ENCODE results near the gene PARP16. TPM values are rescaled to one million over a fixed set of nuclear protein-coding genes. Genes with fewer than 3 reads are reported as not detected.
"Not testable (repeated sequence)": the region's sequence is repeated elsewhere in the genome, so short reads cannot be mapped to it uniquely, and the experiment has no call there.

The PARP16 gene
- polyA plus RNA-seq, 1 donor, result 11.9 TPM

- DNase-seq, result no peak
Measured at GRCh38 chr15:65275104-65275727, 11.5 kb downstream of the PARP16 start.

DNA sequence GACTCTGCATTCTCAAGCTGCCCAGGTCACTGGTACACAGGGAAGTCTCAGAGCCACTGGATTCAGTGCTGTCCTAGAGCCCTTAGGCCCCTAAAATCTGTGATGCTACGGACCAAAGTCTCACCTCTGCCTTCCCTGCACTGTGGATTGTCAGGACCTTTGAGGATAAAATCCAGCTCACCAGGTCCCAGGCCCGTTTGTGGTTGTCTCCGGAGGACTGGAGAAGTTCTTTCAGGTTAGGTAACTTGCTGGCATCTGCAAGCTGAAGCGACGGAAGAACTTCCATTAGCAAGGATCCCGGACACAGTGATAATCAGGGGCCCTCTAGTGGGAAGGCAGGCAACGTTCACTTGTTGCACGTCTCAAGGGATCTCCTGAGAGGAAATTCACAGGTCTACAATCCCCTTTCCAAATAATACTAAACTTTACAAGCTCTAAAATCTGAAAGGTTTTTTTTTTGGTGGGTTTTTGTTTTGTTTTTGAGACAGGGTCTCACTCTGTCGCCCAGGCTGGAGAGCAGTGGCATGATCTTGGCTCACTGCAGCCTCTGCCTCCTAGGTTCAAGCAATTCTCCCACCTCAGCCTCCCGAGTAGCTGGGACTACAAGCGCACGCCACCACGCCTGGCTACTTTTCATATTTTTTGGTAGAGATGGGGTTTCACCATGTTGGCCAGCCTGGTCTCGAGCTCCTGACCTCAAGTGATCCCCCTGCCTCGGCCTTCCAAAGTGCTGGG is 15.7 kb downstream of the PARP16 start:
- DNase-seq, result peak; percentile 84

DNA sequence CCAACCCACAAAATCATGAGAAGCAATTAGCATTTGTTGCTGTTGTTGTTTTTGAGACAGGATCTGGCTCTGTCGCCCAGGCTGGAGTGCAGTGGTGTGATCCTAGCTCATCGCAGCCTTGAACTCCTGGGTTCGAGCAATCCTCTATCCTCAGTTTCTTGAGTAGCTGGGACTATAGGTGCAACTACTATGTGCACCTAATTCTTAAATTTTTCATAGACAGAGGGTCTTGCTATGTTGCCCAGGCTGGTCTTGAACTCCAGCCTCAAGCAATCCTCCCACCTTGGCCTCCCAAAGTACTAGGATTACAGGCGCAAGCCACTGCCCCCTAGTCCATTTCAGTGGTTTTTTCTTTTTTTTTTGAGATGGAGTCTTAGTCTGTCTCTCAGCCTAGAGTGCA is 18.3 kb downstream of the PARP16 start:
- DNase-seq, result no peak

DNA sequence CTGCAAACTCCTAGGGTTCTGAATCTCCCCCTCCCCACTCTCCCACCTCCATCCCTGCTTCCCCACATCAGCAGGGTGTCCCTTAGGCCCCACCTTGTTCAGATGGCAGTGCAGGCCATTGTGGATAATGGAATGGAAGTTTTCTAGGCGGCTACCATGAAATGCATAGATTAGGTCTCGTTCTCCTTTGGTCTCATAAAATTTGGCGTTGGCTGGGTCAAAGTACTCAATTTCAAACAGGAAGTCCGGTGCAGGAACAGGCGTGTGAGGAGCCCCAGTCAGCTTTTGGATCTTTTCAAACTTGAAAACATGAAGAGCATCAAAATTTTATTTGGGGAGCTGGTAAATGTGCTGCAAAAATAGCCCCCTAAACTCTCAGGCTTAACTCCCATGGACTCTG is 20.2 kb downstream of the PARP16 start:
- DNase-seq, result no peak

DNA sequence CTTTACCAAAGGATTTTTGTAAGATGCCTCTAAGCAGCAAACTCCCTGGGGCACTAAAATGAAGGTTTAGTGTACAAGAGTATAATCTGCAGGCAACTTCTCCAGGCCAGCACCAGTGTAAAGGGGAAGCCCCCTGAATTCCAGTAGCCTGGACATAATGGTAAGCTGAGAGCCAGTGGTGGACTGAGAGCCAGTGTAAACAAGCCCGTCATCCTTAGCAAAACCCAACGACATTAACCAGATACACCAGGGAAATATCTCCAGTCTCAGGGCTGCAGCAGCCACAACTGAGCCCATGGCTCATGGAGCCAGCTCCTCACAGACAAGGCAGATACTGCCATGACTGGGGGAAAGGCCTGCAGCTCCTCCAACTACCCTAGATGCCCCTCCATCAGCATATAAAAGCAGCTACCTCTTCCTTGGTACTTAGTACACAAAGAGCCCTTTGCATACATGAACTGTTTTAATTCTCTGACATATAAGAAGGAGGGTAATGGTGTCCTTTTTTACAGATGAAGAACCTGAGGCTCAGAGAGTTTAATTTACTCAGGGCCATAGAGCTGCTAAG is 21.7 kb downstream of the PARP16 start:
- DNase-seq, result no peak

- no peak for DNase-seq
Measured at GRCh38 chr15:65263313-65263712, 23.4 kb downstream of the PARP16 start.

- DNase-seq, result no peak
Measured at GRCh38 chr15:65260968-65261367, 25.7 kb downstream of the PARP16 start.

DNA sequence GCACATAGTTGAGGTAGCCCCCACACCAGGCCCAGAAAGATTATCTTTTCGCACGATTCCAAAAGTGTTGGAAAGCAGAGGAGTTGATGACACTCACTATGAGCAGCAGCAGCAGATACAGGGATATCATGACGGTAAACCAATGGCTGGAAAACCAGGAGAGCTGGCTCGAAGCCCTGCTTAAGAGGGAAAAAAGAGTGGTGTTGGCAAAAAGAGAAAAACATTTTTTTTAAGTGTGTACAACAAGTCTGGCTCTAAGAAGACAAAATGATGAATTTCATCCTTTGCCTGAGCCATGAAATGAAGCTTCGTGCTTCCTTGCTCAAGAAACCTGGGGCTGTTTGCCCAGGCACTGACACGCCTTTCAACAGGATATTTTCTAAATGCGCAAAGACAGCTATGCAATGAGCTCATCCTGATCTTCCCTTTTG is 27.3 kb downstream of the PARP16 start:
- DNase-seq, result peak; percentile 81

GRCh38 chr15:65258375-65259262 is 28.1 kb downstream of the PARP16 start:
- DNase-seq, result peak; percentile 37

DNA sequence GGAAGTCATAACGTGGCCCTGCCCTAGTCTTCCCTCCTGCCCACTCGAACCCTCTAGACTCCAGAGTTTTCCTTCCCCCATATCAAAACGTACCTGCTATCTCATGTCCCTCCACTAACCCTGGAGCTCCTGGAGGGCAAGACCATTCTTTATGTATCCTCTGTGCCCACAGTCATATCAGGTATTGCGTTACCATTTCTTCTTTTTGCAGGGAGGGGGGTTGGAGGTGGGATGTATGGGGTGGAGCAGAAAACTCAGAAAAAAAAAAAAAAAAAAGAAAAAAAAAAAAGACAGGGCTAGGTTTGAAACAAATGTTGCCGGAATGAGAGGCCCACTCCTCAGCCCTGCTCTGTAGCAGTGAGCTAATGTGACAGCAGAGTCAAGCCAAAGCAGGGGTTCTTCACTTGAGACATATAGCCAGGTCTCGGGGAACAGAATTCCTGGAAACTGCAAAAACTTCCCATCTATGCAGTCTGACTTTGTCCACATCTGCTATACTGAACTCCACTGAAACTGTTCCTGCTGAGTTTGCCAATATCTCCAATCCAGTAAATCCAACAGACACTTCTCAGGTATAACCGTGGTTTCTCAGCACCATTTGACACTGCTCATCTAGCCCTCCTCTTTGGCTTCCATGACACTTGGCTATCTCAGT is 31.1 kb downstream of the PARP16 start:
- DNase-seq, result no peak

DNA sequence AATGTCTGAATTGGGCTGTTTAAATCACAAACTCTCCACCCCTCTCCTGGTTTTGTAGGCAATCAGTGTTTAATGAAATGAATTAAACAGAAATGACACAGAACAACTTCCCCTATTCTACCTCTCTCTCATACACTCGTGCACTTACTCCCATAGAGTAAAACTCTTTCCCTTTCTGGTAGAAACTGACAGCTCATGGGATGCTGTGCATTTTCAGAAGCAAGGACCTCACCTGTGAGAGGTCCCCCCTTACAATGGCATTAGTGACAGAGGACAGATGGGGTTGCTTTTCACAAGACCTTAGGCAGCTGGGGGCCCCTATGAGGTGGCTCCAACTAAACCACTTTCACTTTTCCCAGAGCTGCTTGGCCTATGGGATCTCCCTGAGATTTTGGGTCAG is 31.9 kb downstream of the PARP16 start:
- DNase-seq, result no peak

GRCh38 chr15:65254356-65254755 is 32.3 kb downstream of the PARP16 start:
- peak; percentile 62 for DNase-seq

GRCh38 chr15:65249641-65250040 is 37.0 kb downstream of the PARP16 start:
- no peak for DNase-seq

DNA sequence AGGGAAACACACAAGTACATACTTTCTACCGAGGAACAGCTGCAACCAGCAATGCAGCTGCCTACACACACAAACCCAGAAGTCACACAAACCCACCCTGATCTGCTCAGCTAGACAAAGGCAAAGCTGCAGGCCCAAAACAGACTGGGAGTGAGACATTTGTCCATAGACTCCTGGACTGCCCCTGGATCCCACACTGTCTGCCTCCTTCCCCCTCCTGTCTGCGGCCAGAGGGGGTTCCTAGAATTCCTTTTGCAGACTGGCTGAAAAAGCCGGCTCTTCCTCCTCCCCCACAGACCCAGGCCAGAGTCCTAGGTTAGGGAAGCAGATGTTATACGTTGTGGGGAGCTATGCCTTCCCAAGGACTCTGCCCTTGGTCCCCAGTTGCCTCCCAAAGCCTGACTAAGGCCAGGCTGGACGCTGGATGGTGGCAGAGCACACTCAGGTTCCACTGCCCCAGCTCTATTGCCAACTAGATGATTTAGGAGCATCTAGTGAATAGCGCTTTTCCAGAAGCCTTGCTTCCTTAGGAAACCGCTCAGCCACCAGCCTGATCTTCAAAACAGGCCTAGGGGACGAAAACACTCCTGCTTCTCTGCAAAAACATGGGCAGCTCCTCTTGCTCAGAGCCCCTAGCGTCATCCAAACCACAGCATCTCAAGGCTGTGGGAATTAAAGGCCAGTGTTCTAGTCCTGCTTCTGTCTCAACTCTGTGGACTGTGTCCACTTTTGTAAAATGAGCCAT is 38.0 kb downstream of the PARP16 start:
- no peak for DNase-seq

DNA sequence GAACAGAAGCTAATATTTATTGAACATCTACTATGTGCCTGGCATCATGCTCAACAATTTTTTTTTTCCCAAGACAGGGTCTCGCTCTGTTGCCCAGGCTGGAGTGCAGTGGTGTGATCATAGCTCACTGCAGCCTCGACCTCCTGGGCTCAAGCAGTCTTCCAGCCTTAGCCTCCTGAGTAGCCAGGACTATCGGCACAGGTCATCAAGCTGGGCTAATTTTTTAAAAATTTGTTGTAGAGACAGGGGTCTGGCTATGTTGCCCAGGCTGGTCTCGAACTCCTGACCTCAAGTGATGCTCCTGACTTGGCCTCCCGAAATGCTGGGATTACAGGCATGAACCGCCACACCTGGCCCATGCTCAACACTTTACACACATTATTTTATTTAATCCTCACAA is 39.7 kb downstream of the PARP16 start:
- no peak for DNase-seq

- no peak for DNase-seq
Measured at GRCh38 chr15:65246026-65246714, 40.5 kb downstream of the PARP16 start.

DNA sequence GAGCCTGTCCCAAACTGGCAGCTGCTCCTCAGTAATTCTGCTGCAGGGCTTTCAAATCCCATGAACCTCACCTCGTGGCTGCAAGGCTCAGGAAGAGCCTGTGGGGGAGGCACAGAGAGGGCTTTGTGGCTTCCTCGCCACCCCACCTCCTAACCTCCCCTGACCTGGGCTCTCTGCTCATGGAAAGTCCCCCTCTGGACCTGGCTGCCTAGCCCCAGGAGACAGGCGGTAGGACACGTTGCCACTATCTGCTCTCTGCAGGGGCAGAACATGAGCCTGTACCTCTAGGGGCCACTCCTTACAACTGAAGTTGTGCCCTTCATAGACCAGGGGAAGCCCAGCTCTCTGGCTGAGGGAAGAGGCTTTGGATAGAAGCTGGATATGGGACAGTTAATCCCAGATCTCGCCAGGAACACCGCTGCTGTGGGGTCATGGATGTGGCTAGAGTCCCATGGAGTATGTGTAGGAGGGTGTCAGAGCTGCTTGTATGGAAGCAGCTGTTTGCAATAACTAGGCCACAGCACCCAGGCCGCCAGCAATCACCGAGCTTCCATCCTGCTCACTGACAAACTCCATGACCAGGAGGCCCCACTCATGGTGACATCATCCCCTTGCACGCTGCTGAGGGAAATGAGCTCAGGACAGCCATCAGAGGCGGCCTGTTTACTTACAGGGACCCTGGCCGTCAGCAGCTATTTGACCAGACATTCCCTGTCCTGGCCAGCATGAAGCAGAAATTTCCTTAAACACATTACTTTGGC is 41.4 kb downstream of the PARP16 start:
- peak; percentile 83 for DNase-seq

DNA sequence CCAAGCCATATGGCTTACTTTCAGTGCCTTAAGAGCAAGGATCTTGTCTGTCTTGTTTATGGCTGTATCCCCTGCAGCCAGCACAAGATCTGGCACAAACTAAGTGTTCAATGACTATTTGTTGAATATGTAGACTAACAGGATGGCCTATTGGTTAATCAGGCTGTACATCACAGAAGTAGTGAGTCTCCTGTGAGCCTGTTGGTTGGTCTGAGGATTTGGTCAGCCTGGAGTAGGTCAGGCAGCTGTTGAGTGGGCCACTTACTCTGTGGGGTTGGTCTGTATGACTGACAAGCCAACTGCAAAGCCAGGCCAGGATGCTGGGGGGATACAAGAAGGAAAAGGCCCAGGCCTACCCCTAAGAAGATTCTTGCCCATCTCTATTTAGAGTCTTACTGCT is 42.0 kb downstream of the PARP16 start:
- no peak for DNase-seq

DNA sequence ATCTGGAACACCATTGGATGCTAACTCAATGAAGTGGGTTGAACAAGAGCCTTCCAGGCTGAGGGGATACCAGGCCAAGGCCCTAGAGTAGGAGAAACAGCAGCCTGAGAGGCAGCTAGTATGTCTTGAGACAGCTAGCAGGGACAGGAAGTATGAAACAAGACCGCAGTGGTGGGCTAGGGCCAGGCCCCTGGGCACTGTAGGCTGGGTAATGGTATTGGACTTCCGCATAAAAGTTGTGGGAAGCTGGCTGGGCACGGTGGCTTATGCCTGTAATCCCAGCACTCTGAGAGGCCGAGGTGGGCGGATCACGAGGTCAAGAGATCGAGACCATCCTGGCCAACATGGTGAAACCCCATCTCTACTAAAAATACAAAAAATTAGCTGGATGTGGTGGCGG is 50.2 kb downstream of the PARP16 start:
- DNase-seq, result not testable (repeated sequence)

GRCh38 chr15:65233696-65234095 is 53.0 kb downstream of the PARP16 start:
- no peak for DNase-seq

Measured in hindlimb muscle (tissue), 1 donor.